Measurements from ENCODE around the gene PHC3.
"Not testable (repeated sequence)": the region's sequence is repeated elsewhere in the genome, so short reads cannot be mapped to it uniquely, and the experiment has no call there.

PHC3 gene

GRCh38 chr3:170145278-170145677 is 36.3 kb downstream of the PHC3 start:
- Histone ChIP-seq H3K27me3 (ENCODE audit: control insufficient read depth, insufficient read depth, low read length) (no peaks in the 10 kb centered on the region), H3K36me3 (ENCODE audit: control insufficient read depth, insufficient read depth, low read length) (peaks cover 3% of the 10 kb centered on the region), H3K9ac (ENCODE audit: low read length) (no peak overlapping the region), H3K27ac (ENCODE audit: low read depth, low read length) (no peak overlapping the region), H3K4me3 (ENCODE audit: low read length) (no peak overlapping the region), H3K4me1 (ENCODE audit: control insufficient read depth, insufficient read depth, low read length) (no peaks in the 10 kb centered on the region)

GRCh38 chr3:170144437-170144843 is 37.1 kb downstream of the PHC3 start:
- H3K27ac ChIP-seq (ENCODE audit: low read depth, low read length) = no peak overlapping the region
- no peaks in the 10 kb centered on the region for H3K4me1 ChIP-seq (ENCODE audit: control insufficient read depth, insufficient read depth, low read length)
- H3K9ac ChIP-seq (ENCODE audit: low read length) = no peak overlapping the region
- peaks cover 3% of the 10 kb centered on the region for H3K36me3 ChIP-seq (ENCODE audit: control insufficient read depth, insufficient read depth, low read length)
- no peak overlapping the region for H3K4me3 ChIP-seq (ENCODE audit: low read length)
- H3K27me3 ChIP-seq (ENCODE audit: control insufficient read depth, insufficient read depth, low read length) = no peaks in the 10 kb centered on the region

- Histone ChIP-seq H3K27ac (ENCODE audit: low read depth, low read length) (no peak overlapping the region), H3K4me1 (ENCODE audit: control insufficient read depth, insufficient read depth, low read length) (no peaks in the 10 kb centered on the region), H3K4me3 (ENCODE audit: low read length) (no peak overlapping the region), H3K27me3 (ENCODE audit: control insufficient read depth, insufficient read depth, low read length) (no peaks in the 10 kb centered on the region), H3K36me3 (ENCODE audit: control insufficient read depth, insufficient read depth, low read length) (peaks cover 3% of the 10 kb centered on the region), H3K9ac (ENCODE audit: low read length) (no peak overlapping the region)
Measured at GRCh38 chr3:170142373-170142772, 39.2 kb downstream of the PHC3 start.

DNA sequence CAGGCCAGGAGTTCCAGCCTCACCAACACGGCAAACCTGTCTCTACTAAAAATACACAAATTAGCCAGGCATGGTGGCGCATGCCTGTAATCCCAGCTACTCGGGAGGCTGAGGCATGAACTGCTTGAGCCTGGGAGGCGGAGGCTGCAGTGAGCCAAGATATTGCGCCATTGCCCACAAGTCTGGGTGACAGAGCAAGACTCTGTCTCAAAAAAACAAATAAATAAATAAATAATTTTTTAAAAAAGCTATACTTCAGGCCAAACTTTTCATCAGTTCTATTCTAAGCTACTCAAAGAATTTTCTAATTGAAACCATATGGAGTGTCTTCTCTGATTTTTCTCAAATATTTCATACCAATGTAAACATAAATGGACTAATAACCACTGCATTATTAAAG is 43.5 kb downstream of the PHC3 start:
- Histone ChIP-seq H3K27me3 (ENCODE audit: control insufficient read depth, insufficient read depth, low read length) (no peaks in the 10 kb centered on the region), H3K4me1 (ENCODE audit: control insufficient read depth, insufficient read depth, low read length) (no peaks in the 10 kb centered on the region), H3K9ac (ENCODE audit: low read length) (no peak overlapping the region), H3K4me3 (ENCODE audit: low read length) (no peak overlapping the region), H3K36me3 (ENCODE audit: control insufficient read depth, insufficient read depth, low read length) (no peaks in the 10 kb centered on the region), H3K27ac (ENCODE audit: low read depth, low read length) (no peak overlapping the region)

DNA sequence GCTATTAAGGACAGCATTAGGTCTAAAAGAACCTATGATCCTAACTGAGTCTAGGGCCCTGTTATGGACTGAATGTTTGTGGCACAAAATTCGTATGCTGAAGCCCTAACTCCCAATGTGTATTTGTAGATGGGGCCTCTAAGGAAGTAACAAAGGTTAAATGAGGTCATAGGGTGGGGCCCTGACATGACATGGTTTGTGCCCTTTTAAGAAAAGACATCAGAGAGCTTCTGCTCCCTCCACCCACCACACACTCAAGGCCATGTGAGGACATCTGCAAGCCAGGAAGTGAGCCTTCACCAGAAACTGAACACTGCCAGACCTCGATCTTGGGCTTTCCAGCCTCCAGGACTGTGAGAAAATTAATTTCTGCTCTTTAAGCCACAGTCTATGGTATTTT is 49.2 kb downstream of the PHC3 start:
- no peaks in the 10 kb centered on the region for H3K27me3 ChIP-seq (ENCODE audit: control insufficient read depth, insufficient read depth, low read length)
- H3K9ac ChIP-seq (ENCODE audit: low read length) = no peak overlapping the region
- no peak overlapping the region for H3K4me3 ChIP-seq (ENCODE audit: low read length)
- peaks cover 18% of the 10 kb centered on the region for H3K36me3 ChIP-seq (ENCODE audit: control insufficient read depth, insufficient read depth, low read length)
- H3K4me1 ChIP-seq (ENCODE audit: control insufficient read depth, insufficient read depth, low read length) = no peaks in the 10 kb centered on the region
- H3K27ac ChIP-seq (ENCODE audit: low read depth, low read length) = no peak overlapping the region

- H3K4me3 ChIP-seq (ENCODE audit: low read length) = no peak overlapping the region
- H3K27me3 ChIP-seq (ENCODE audit: control insufficient read depth, insufficient read depth, low read length) = no peaks in the 10 kb centered on the region
- no peak overlapping the region for H3K27ac ChIP-seq (ENCODE audit: low read depth, low read length)
- H3K9ac ChIP-seq (ENCODE audit: low read length) = no peak overlapping the region
- H3K36me3 ChIP-seq (ENCODE audit: control insufficient read depth, insufficient read depth, low read length) = peaks cover 18% of the 10 kb centered on the region
- no peaks in the 10 kb centered on the region for H3K4me1 ChIP-seq (ENCODE audit: control insufficient read depth, insufficient read depth, low read length)
Measured at GRCh38 chr3:170130532-170130931, 51.0 kb downstream of the PHC3 start.

DNA sequence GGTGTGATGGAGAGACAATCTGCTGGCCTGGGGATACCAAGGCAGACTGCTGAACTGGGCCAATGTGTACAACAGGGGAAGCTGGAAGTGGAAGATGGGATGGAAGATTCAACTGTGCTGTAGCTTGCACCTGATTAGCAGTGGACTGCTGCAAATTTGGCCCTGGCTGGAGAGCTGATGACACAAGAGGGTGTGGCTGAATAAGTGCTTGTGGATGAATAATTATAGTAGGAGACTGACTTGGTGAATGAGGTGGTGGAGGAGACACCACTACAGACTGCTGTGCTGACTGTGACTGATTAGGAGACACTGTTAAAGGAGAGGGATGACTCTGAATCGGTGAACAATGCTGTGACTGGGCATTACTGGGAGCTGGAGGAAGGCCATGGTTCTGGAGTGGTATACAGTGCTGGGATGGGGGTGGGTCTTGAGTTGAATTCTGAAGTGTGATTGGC is 52.5 kb downstream of the PHC3 start:
- H3K4me1 ChIP-seq (ENCODE audit: control insufficient read depth, insufficient read depth, low read length) = no peaks in the 10 kb centered on the region
- no peaks in the 10 kb centered on the region for H3K27me3 ChIP-seq (ENCODE audit: control insufficient read depth, insufficient read depth, low read length)
- no peak overlapping the region for H3K9ac ChIP-seq (ENCODE audit: low read length)
- H3K36me3 ChIP-seq (ENCODE audit: control insufficient read depth, insufficient read depth, low read length) = peaks cover 18% of the 10 kb centered on the region
- H3K27ac ChIP-seq (ENCODE audit: low read depth, low read length) = no peak overlapping the region
- H3K4me3 ChIP-seq (ENCODE audit: low read length) = no peak overlapping the region

- no peak overlapping the region for H3K4me3 ChIP-seq (ENCODE audit: low read length)
- no peaks in the 10 kb centered on the region for H3K4me1 ChIP-seq (ENCODE audit: control insufficient read depth, insufficient read depth, low read length)
- H3K36me3 ChIP-seq (ENCODE audit: control insufficient read depth, insufficient read depth, low read length) = peaks cover 18% of the 10 kb centered on the region
- H3K27ac ChIP-seq (ENCODE audit: low read depth, low read length) = no peak overlapping the region
- no peak overlapping the region for H3K9ac ChIP-seq (ENCODE audit: low read length)
- H3K27me3 ChIP-seq (ENCODE audit: control insufficient read depth, insufficient read depth, low read length) = no peaks in the 10 kb centered on the region
Measured at GRCh38 chr3:170128259-170128976, 53.1 kb downstream of the PHC3 start.

DNA sequence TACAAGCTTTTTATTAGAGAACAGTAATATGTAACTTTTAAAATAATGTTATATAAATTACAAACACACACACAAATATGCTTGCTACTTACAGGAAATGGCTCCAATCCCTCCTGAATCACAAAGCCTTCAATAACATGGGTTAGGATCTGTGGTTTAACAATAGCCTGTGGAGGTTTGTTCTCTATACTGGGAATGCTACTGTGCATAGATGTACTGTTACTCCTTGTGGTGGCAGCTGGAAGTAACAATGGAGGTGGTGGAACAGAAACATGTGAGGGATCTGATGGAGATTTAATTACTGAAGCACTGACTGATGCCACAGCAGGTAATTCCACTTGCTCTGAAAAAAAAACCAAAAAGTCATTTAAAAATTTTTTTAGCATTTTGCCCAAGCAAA is 64.4 kb downstream of the PHC3 start:
- H3K4me3 ChIP-seq (ENCODE audit: low read length) = no peak overlapping the region
- H3K36me3 ChIP-seq (ENCODE audit: control insufficient read depth, insufficient read depth, low read length) = peaks cover 21% of the 10 kb centered on the region

DNA sequence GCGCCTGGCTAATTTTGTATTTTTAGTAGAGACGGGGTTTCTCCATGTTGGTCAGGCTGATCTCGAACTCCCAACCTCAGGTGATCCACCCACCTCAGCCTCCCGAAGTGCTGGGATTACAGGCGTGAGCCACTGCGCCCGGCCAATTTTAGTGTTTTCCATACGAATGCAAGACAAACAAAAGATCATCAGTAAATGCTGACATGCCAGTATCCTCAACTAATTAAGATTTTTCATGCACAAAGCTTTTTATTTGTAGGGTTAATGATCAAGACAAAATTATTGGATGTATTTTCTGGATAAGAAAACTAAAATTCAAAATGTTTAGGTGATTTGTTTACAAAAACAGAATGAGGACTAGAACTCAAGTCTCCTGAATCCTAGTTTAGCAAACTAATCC is 67.4 kb downstream of the PHC3 start:
- not testable (repeated sequence) for H3K27me3 ChIP-seq (ENCODE audit: control insufficient read depth, insufficient read depth, low read length); H3K9ac ChIP-seq (ENCODE audit: low read length); H3K27ac ChIP-seq (ENCODE audit: low read depth, low read length); H3K4me3 ChIP-seq (ENCODE audit: low read length); H3K4me1 ChIP-seq (ENCODE audit: control insufficient read depth, insufficient read depth, low read length)
- peaks cover 12% of the 10 kb centered on the region for H3K36me3 ChIP-seq (ENCODE audit: control insufficient read depth, insufficient read depth, low read length)

More for the DNA sequence above, 64.4 kb downstream of the PHC3 start:
- Histone ChIP-seq H3K27me3 (ENCODE audit: control insufficient read depth, insufficient read depth, low read length) (no peaks in the 10 kb centered on the region), H3K4me1 (ENCODE audit: control insufficient read depth, insufficient read depth, low read length) (no peaks in the 10 kb centered on the region), H3K9ac (ENCODE audit: low read length) (no peak overlapping the region), H3K27ac (ENCODE audit: low read depth, low read length) (no peak overlapping the region)

GRCh38 chr3:170111147-170111771 is 70.3 kb downstream of the PHC3 start:
- no peak overlapping the region for H3K4me3 ChIP-seq (ENCODE audit: low read length)
- H3K27me3 ChIP-seq (ENCODE audit: control insufficient read depth, insufficient read depth, low read length) = no peaks in the 10 kb centered on the region
- no peak overlapping the region for H3K9ac ChIP-seq (ENCODE audit: low read length)
- no peaks in the 10 kb centered on the region for H3K4me1 ChIP-seq (ENCODE audit: control insufficient read depth, insufficient read depth, low read length)
- peaks cover 12% of the 10 kb centered on the region for H3K36me3 ChIP-seq (ENCODE audit: control insufficient read depth, insufficient read depth, low read length)
- H3K27ac ChIP-seq (ENCODE audit: low read depth, low read length) = no peak overlapping the region

- Histone ChIP-seq H3K4me3 (ENCODE audit: low read length) (no peak overlapping the region), H3K4me1 (ENCODE audit: control insufficient read depth, insufficient read depth, low read length) (no peaks in the 10 kb centered on the region), H3K27me3 (ENCODE audit: control insufficient read depth, insufficient read depth, low read length) (no peaks in the 10 kb centered on the region), H3K27ac (ENCODE audit: low read depth, low read length) (no peak overlapping the region), H3K9ac (ENCODE audit: low read length) (no peak overlapping the region), H3K36me3 (ENCODE audit: control insufficient read depth, insufficient read depth, low read length) (peaks cover 5% of the 10 kb centered on the region)
Measured at GRCh38 chr3:170109579-170110293, 71.8 kb downstream of the PHC3 start.

All from rectal smooth muscle tissue (tissue), 1 donor.